Fibroblast of skin of right biceps (primary cell): Measurements from ENCODE around the gene PGBD1.

Source experiments
- DNase-seq: peaks from one replicate; pipeline ENCODE4 v3.0.0-alpha.2; 2013

Gene PGBD1

DNA sequence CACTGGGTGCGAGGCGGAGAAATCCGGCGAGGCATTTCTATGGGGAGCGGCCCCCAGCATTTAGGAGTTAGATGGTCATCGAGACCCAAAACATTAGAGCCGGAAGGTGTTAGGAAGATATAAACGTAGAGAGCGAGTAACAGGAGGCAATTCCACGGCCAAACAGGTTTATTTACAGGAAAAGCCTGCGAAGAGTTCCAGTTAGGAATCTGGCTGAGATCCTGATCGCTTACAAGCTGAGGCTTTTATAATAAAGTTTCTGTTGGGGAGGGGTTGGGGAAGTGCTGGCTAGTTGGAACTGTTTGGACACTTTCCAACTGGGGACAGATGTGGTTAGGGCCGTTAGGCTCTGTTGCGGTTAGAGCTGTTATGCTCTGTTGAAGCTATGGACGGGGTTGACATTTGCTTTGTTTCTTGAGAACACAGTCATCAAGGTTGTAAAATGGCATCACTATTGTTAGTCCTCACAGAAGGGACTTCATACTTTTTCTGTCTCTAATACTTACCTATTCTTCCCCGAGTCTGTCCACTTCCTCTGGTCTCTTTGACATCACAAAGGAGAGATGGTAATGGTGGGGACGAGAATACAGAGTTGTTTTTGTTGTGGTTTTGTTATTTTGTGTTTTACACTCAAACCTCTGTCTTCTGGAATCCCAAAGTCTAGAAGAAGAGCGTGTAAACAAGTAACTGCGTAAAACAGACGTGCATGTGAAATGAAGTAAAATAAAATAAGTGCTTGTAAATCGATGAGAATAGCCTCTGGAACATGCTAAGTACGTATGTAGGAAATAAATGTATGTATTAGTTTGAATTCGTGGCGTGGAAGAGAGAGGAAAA is 55.1 kb downstream of the PGBD1 start:
- DNase-seq, result peak; percentile 42

DNA sequence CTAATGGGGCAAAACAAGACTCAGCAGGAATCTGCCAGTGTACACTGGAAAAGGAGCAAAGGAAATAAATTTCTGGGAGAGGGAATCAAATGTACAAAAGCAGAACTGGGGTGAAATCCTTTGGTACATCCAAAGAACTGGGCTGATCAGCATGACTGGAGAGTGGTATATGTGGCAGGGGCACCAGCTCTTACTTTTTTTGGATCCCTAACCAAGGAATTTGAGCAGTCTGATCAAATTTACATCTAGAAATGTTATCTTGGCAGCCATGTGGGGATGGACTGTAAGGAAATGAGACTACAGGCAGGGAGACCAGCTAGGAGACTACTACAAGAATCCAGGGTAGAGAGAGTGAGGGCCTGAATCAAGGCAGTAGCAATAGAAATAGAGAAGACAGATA is 55.7 kb downstream of the PGBD1 start:
- no peak for DNase-seq

DNA sequence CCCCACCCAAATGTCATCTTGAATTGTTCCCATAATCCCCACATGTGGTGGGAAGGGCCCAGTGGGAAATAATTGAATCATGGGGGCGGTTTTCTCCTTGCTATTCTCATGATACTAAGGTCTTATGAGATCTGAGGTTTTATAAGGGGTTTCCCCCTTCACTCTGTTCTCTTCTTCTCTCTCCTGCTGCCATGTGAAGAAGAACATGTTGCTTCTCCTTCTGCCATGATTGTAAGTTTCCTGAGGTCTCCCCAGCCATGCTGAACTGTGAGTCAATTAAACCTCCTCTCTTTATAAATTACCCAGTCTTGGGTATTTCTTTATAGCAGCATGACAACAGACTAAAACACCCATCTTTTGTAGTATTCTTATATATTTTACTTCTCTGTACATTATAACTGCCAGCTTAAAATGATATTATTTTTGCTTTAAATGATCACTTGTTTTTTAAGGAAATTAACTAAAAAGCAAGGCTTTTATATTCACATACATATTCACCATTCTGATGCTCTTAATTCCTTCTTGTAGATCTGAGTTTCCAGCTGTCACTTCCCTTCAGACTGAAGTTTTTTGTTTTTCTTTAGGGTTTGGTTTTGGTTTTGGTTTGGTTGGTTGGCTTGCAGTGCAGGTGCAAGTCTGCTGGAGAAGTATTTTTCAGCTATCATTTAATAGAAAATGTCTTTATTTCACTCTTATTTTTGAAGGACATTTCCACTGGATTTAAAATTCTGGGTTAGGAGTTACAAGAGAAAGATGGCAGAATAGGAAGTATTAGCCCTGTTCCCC is 59.1 kb downstream of the PGBD1 start:
- no peak for DNase-seq

DNA sequence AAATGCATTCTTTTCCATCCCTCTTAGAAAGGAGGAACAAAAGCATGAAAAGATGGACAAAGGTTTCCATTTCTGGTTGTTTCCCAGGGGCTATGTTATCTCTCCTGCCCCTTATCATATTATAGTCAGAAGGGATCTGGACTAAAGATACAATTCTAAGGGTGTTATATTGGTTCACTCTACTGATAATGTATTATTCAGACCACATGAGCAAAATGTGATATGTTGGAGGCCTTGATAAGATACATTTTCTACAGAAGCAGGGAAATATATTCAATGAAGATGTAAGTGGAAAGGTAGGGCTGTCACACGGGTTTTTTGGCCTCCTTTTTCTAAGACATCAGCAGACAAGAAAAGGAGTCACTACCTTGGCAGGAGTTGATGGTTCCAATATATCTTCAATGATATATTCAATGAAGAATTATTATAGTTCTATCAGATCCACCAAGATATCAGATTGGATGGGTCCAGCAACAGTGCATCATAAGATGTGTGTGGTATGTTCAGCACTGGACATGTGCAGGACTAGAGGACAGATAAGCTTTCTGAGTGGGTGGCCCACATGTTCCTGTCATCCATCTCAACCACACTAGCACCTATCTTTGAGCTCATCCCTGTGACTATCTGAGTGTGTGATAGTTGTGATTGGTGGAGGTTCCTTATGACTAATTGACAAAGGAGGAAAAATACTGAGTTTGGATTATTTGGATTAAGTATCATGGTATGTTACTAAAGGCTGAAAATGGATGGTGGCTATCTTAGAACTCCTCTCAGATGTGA is 62.7 kb downstream of the PGBD1 start:
- DNase-seq, result no peak

DNA sequence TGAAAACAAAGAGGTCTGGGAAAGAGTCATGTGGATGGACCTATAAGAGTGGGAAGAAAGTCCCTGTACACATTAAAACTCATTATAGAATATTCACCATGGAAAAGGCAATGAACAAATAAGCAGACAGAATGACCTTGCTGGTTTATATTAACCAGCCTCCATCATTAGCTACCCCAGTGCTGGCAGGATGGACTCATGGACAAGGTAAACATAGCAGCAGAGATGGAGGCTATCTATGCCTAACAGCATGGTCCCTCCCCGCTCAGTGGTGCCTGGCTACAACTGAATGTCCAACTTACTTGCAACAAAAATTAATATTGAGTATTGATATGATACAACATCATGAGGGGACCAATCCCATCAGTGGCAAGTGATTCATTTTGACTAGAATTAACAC is 63.8 kb downstream of the PGBD1 start:
- DNase-seq, result no peak

DNA sequence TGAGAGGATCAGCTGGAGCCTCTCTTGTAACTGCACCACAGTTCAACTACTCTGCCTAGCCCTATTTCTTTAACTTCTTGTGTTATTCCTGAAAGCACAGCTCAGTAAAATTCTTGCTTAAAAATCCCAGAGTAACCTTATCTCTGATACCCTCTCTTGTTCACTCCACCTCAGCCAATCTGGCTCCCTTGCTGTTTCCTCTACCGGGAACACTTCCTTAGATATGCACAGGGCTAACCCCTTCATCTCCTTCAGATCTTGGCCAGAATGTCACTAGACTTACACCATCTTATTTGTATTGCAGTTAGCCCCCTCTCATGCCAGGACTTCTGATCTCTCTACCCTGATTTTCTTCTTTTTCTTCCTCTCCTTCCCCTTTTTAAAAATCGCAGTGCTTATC is 65.7 kb downstream of the PGBD1 start:
- DNase-seq, result no peak

DNA sequence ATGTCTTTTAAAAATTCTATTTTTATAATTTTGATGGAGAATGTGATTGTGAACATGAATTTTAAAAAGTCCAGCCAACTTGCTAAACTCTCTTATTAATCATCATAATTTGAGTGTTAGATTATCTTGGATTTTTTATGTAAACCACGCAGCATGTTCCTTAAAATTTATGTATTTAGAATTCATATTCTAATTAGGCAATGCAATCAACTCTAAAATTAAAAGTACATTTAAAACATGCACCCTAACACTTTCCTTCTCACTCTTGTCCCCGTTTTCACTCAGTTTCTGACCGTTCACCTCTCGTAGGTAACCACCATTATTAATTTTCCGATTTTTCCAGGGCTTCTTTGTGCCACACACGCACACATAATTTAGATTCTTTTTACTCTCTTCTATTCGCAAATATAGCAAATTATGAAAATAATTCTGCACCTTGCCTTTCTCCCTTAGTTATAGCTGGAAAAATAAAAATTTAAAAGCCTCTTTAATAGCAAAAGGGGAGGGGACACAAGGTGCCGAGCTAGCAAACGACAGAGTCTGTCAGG is 68.0 kb downstream of the PGBD1 start:
- DNase-seq, result no peak

DNA sequence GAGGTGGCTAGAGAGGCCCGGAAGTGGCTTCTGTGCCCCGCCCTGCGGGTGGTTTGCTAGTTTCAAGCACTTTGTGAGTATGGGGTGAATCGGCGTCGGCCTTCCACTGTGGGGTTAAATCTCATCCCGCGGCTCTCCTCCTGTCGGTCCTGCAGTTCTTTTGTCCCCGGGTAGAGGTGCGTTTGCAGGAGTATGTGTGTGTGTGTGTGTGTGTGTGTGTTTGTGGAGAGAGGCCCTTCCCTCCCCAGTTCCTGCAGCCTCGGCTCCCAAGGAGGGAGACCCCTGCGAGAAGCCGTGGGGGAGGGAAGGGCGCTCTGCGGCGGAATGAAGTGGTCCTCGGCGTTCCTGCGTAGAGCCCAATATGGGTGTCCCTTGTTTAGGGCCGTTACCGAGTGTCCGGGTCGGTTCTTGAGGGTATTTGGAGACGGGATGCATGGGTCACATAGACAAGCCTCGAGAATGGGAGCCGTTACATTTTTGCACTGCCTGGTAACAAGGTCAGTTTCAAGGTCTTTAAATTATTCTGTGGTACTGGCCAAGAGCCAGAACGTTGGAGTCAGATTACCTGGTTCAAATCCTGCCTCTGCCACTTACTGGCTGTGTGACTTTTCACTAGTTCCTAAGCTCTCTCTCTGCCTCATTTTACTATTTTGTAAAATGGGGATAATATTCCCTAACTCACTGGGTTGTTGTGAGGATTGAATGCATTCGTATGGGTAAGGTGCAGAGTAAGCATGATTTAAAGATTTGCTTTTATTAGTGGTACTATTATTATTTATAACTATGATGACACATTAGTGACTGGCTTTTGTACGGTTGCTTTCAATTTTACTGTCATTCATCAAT is 68.7 kb downstream of the PGBD1 start, which contains the start of gene ZKSCAN3:
TSS of gene ZKSCAN3 (plus strand) at position 56 of the 846 bp plus-strand sequence. CDS start 9,640 bp downstream, outside the sequence.
- peak; percentile 75 for DNase-seq

DNA sequence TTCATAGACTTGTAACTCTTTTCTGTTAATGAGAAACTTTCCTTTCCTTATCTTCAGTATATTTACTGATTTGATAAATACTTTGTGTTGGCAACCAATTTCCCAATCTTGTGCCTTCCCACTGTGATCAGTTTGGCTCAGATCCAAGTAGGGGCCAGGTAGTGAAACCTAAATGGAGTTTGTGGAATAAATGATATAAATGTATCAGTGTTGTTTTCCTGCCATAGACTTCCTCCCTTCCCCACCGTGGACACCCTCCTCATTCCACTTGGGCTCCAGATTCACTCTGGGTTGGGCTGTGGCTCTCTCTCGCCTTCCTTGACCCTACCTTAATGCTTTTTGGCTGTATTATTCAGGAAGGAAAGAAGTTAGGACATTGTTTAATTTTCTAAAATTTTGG is 69.7 kb downstream of the PGBD1 start:
- no peak for DNase-seq

DNA sequence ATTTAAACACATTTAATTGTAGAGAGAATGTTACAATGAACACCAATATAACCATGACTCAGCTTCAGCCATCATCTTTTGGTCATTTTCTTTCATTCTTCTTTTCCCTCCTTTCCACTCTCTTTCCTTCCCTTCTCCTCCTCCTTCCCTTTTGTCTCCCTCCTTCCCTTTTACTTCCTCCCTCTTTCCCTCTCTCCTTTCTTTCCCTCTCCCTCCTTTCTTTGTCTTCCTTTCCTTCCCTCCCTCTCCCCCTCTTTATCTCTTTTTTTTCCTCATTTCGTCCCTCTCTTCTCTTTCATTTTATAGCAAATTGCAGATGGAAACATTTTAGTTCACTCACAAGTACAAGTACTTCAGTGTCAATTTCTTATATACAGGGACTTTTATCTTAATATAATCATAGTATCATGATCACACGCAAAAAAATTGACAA is 70.1 kb downstream of the PGBD1 start:
- DNase-seq, result no peak
